Activated effector memory CD4-positive, alpha-beta T cell treated with Interleukin-2 at 50 U/mL for 16 hours (primary cell): ENCODE measurements around the gene PAX8.
A peak's percentile ranks its signal among the peaks of the same experiment; 100 is the strongest.

Experiments
- DNase-seq: peaks from one replicate; pipeline ENCODE4 v3.0.0-alpha.2; 2020

Gene PAX8

GRCh38 chr2:113180131-113180946 lies 98.4 kb downstream of the PAX8 start:
- no peak for DNase-seq

DNA sequence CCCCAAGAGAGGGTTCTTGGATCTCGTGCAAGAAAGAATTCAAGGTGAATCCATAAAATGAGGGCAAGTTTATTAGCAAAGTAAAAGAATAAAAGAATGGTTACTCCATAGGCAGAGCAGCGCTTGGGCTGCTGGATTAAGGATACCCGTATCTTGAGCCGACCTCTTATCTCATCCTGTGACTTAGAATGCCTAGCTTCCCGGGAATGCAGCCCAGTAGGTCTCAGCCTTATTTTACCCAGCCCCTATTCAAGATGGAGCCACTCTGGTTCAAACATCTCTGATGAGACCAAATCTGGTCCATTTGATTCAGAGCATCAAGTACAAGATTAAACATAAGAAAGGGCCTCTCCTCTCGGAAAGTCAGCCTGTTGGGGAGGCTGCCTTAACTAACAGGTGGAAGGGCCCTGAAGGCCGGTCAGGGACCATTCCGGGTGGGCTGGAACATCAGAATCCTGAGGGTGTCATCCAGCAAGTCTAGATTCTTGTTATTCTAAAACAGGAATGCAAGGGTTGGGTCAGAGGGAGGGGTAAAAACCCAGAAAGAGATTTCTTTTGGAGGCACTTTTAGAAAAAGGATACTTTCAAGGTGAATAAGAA lies 99.2 kb downstream of the PAX8 start:
- DNase-seq = no peak

DNA sequence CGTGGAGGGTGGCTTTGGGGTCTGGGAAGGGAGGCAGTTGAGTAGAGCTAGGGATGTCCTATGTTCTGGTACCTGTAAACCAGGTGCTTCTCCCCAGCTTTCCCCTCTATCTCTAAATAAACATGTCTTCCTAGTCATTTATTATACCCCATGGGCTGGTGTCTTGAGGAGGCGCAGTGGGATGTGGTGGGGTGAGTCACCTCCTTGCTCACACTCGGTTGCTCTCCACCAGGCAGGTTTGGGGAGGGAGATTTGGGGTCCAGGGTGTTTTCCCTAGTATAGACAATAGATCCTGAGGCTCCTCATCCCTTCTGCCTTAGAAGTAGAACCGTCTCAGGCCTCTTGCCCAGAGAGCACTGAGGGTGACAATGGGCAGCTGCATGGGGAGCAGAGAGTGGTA lies 99.8 kb downstream of the PAX8 start:
- peak; percentile 27 for DNase-seq

DNA sequence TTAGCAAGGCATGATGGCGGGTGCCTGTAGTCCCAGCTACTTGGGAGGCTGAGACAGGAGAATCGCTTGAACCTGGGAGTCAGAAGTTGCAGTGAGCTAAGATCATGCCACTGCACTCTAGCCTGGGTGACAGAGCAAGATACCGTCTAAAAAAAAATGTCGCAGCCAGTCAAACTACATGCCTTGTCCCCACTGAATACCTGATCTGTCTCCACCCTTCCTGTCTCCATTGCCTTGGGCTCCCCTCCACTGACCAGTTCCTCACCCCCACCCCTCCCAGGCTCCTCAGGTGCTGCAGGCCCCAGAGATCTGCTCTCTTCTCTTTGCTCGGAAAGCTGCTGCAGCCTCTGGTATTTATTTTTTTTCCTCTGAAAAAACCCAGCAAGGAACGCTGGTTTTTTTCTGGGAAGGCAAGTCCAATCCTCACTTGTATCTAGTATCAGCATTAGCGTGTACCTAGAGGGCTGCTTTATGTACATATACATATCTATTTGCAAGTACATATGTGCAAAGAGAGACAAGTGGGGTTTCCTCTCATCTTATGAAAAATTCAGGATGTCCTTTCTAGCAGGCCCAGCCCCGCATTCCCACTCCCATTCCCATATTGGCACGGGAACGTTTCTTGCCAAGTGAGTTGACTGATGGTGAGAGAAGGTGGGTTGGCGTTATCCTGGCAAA lies 100.5 kb downstream of the PAX8 start:
- DNase-seq = no peak

DNA sequence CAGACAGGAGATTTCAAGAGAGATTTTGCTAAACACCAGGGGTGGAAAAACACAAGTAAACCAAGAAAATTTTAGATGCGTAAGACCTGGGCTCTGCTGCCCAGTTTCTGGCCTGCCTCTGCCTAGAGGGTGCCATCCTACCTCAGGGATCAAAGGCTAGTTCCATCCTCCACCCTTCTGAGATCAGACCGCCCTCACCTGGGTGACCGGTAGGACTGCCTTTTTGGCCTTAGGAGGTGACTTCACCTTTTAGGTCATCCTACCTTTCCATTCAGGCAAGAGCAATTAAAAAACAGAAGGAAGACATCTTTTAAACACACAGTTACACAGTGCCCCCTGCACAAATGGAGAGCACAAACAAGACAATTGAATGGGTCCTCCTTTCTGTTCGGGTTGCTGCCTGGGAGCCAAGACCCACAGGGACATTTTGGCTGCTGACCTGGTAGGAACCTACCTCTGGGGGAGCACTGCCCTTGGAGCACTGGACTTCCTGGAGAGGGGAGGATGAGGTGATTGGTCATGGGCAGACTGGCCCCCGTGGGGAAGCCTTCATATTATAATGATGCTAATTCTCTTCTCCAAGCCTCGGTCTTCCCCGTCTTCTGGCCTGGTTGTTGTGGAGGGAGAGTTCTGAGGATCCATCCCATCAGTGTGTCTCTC lies 101.9 kb downstream of the PAX8 start:
- no peak for DNase-seq

DNA sequence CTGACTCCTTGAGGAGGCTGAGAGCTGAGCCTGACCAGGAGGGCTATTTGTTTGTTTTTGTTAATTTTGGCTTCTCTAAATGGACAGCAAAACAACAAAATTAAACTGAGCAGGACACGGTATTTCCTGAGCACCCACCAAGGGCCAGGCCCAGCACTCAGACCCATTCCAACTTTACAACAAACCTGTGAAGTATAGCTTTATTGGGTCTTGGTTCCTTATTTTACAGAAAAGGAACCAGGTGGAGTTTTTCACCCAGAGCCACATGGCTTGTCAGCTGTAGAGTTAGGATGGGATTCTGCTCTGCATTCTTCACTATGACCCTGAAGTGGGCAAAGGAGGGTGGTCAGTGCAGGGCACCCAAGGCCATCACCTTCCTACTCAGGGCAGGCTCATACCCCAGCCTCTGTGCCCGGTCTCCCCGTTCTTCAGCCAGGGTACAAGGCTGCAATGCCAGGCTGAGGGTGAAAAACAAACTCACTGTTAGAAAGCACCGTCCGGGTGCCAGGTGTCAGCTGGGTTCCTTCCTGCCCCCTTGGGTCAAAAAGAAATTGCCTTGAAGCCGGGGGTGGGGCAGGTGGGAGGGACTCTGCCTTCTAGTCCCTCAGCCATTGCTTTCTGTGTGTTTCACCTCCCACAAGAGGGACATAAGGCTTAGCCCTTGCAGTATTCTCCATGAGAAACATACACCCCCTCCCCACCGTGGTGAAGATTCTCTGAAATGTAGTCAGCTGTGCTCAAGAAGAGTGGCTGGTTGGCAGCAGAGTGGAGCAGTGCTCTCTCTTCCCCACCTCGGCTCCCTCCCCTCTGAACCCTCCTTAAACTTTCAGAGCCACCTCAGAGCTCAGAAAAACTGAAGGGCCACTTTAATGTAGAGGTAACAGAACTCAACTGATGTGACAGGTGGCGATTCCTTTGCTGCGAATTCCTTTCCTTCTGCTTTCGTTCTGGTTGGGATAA lies 102.7 kb downstream of the PAX8 start:
- DNase-seq = no peak

GRCh38 chr2:113175042-113175628 lies 103.6 kb downstream of the PAX8 start:
- peak; percentile 70 for DNase-seq

DNA sequence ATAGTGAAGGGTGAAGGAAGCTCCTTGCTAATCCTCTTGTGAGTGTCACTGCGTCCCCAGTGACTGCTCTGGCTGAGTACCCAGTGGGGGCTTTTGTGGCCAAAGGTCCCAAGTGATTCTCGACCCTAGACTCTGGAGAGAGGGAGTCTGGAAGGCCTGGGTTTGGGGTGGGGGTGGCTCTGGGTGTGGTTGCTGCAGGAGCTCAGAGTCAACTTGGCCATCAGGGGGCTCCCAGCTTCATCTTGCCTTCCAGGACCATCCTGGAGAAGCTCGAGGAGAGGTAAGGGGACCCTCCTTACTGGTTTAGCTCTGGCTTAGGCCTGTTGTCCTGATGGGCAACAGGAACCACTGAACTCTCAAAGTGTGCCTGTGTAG lies 104.4 kb downstream of the PAX8 start:
- DNase-seq = no peak

- DNase-seq = peak; percentile 87
These were observed 105.0 kb downstream of the PAX8 start, which contains the start of gene PSD4 for GRCh38 chr2:113173542-113174375. Gene PSD4, plus strand, starts transcription at chr2:113173971. Its CDS starts 8,486 bp downstream, at chr2:113182457.

DNA sequence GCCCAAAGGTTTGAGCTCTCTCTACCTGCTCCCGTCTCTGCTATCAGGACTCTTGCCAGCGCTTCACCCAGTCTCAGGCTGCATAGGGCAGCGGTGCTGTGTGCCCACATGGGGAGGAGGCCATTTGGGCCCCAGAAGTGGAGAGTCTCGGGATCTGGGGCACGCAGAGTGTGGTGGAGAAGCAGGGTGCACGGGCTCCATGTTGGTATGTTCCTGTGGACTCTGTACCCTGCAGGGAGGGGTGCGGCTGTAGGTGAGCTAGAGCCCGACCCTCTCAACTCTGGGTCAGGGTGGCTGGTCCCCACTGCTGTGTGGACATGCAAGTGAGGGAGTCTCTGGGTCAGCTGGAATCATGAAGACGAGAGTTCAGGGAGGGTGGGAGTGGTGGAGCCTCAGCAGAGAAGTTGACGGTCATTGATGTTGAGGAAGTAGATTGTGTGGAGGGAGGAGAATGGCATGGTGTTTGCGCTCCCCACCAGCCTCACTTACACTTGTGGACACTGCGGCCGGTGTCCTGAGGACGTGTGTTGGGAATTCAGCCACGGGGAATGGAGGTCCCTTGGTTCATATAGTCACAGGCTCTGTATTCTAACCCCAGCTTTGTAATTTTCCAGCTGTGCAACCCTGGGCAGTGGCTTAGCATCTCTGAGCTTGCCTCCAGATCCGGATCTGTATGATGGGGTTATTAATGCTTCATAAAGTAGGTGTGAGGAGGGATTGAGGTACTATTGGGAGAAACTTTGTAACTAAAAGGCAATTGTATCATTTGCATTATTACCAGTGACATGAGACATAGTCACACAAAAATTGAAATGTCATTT lies 105.8 kb downstream of the PAX8 start:
- no peak for DNase-seq

GRCh38 chr2:113171334-113172075 lies 107.2 kb downstream of the PAX8 start:
- no peak for DNase-seq

DNA sequence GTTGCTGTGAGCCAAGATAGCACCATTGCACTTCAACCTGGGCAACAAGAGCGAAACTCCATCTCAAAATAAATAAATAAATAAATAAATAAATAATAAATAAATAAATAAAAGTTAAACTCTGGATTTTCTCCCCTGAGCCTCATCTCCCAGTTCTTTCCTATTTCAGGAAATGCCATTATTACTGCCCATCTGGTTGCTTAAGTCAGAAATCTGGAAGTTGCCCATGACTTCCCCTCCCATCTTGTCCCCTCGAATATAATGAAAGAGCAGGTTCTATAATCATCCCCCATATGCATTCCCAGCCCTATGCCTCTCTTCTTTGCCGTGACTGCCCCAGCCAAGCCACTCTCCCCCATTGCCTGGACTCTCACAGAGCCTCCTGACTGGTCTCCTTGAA lies 109.1 kb downstream of the PAX8 start:
- DNase-seq = no peak

DNA sequence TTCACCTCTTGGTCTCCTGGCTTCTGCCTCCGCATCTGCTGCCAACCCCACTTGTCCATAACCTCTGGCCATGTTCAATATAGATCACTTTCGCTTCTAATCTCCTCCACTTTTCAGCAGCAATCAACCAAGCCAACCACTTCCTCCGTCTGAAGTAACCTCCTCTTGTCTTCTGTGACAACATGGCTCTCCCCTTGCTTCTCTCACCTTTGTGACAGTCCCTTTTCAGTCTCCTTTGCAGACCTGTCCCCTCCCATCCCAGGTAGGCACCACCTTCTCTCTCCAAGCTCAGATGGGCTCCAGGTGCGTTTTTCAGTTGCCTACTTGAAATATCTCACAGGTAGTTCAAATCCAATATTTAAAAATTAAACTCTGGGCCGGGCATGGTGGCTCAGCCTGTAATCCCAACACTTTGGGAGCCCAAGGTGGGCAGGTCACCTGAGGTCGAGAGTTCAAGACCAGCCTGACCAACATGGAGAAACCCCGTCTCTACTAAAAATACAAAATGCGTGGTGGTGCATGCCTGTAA lies 109.7 kb downstream of the PAX8 start:
- peak; percentile 21 for DNase-seq

GRCh38 chr2:113167962-113168340 lies 110.8 kb downstream of the PAX8 start:
- no peak for DNase-seq

GRCh38 chr2:113167115-113167932 lies 111.4 kb downstream of the PAX8 start:
- peak; percentile 29 for DNase-seq

DNA sequence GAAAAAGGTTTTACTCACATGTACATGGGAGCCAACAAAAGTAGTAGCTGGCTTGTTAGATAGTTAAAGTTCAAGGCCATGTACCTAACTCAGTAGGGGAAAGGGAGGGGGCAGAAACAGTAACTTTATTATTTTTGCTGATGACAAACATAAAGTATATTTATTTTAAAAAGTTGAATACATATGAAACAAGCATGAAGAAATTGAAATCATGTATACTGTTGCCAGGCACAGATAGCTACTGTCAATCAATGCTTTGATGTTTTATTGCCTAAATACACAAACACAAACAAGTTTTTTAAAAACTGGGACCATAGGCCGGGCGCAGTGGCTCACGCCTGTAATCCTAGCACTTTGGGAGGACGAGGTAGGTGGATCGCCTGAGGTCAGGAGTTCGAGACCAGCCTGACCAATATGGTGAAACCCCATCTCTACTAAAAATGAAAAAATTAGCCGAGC lies 112.5 kb downstream of the PAX8 start:
- no peak for DNase-seq
